Esophagus squamous epithelium (tissue), 5 donors: ENCODE results near the gene DNAJC15. TPM values are rescaled to one million over a fixed set of nuclear protein-coding genes. Genes with fewer than 3 reads are reported as not detected.

ENCODE experiments used
- DNase-seq: peaks from one replicate; lab custom pipeline; 2025; lab: John Stamatoyannopoulos, UW
- H3K27ac ChIP-seq, 4 donors: fragments of 200-600 bp; sonication (generic); one replicate each; pipeline ENCODE4 v1.5.1; 2016 to 2019; ENCODE audit warnings: mild to moderate bottlenecking in 1 of 4
- H3K27me3 ChIP-seq, 4 donors: fragments of 200-600 bp; sonication (generic); 1 replicate in 3 of 4; 2 replicates in 1 of 4; pipeline versions ENCODE4 v1.5.1 to v1.6.0; 2017 to 2021; ENCODE audit warnings: antibody characterized with exemption in 1 of 4
- H3K36me3 ChIP-seq, 3 donors: fragments of 200-600 bp; sonication (generic); one replicate each; pipeline ENCODE4 v1.5.1; 2016 to 2019
- H3K4me1 ChIP-seq, 3 donors: fragments of 200-600 bp; sonication (generic); one replicate each; pipeline ENCODE4 v1.5.1; 2017 to 2019
- H3K4me3 ChIP-seq, 4 donors: fragments of 200-600 bp; sonication (generic); 1 replicate in 3 of 4; 2 replicates in 1 of 4; pipeline ENCODE4 v1.5.1; 2016 to 2019; ENCODE audit warnings: mild to moderate bottlenecking in 2 of 4, moderate library complexity in 1 of 4
- H3K9me3 ChIP-seq, 3 donors: fragments of 200-600 bp; sonication (generic); one replicate each; pipeline ENCODE4 v1.5.1; 2016 to 2019
- CTCF ChIP-seq, 6 experiments: fragments of 450-650 bp in 4 of 6; fragments of 200-600 bp in 2 of 6; sonication (generic) in 2 of 6; IDR thresholded peaks; one replicate each; pipeline ENCODE4 v1.5.1; 2016 to 2019; ENCODE audit warnings: antibody characterized with exemption in 6 of 6, mild to moderate bottlenecking in 4 of 6, moderate library complexity in 4 of 6
- POLR2A ChIP-seq, 4 donors: fragments of 450-650 bp; IDR thresholded peaks; one replicate each; pipeline ENCODE4 v1.6.1; 2017; ENCODE audit warnings: antibody characterized with exemption in 4 of 4, mild to moderate bottlenecking in 4 of 4, moderate library complexity in 3 of 4
- WGBS, 2 donors: methylation state at CpG; one replicate each; pipeline ENCODE4 v1.1.5; 2018; 5-methylcytosine and 5-hydroxymethylcytosine counted together
- intact Hi-C: fragments of 100-400 bp; cut with DNase I; formaldehyde crosslinking; loops from one replicate; pipeline ENCODE4 v1.15.0; 2022
- total RNA-seq, 4 donors: library from RNA; depleted of rRNA; stranded (reverse); fragments of >200 nt; gene quantifications; one replicate each; pipeline ENCODE4 v1.1.0, GENCODE V29; 2016
- donor health status: DM: yes; HTN: yes; CAD: no.

DNAJC15 gene
- total RNA-seq, 4 donors from 2014 or later, result 2.9 to 15.0 (median 9.0) TPM

- no peak for DNase-seq
- TF ChIP-seq CTCF (IDR thresholded peaks at IDR 0.05) (no peak), POLR2A (IDR thresholded peaks at IDR 0.05) (no peak)
- WGBS, 2 donors, result 77 to 93% methylated on average over 1 of the region's 1 CpG
Observed at GRCh38 chr13:43077461-43077860, 54.1 kb downstream of the DNAJC15 start.

GRCh38 chr13:43077906-43078305, 54.5 kb downstream of the DNAJC15 start:
- no peak for DNase-seq
- WGBS, 2 donors, result 70 to 72% methylated on average over 4 of the region's 4 CpGs
- intact Hi-C loops, result no loop called here
- Histone ChIP-seq H3K27ac (no peak overlapping the region), H3K4me1 (peaks cover 0 to 27% (median 0%) of the 10 kb centered on the region in 3 donors), H3K9me3 (no peaks in the 10 kb centered on the region), H3K4me3 (no peak overlapping the region), H3K36me3 (peaks cover 0 to 6% (median 0%) of the 10 kb centered on the region in 3 donors), H3K27me3 (no peaks in the 10 kb centered on the region)
- TF ChIP-seq POLR2A (IDR thresholded peaks at IDR 0.05) (no peak), CTCF (IDR thresholded peaks at IDR 0.05) (no peak)

More at GRCh38 chr13:43077461-43077860, 54.1 kb downstream of the DNAJC15 start:
- peaks cover 0 to 27% (median 0%) of the 10 kb centered on the region in 3 donors for H3K4me1 ChIP-seq
- peaks cover 0 to 6% (median 0%) of the 10 kb centered on the region in 3 donors for H3K36me3 ChIP-seq
- H3K27me3 ChIP-seq, result no peaks in the 10 kb centered on the region
- intact Hi-C loops, result no loop called here
- no peak overlapping the region for H3K4me3 ChIP-seq
- no peak overlapping the region for H3K27ac ChIP-seq
- H3K9me3 ChIP-seq, result no peaks in the 10 kb centered on the region

- TF ChIP-seq CTCF (IDR thresholded peaks at IDR 0.05) (no peak), POLR2A (IDR thresholded peaks at IDR 0.05) (no peak)
- no peak for DNase-seq
- no peak overlapping the region for H3K4me3 ChIP-seq
- peaks cover 0 to 27% (median 0%) of the 10 kb centered on the region in 3 donors for H3K4me1 ChIP-seq
- H3K27ac ChIP-seq, result no peak overlapping the region
- WGBS, 2 donors, result 90 to 91% methylated on average over 4 of the region's 4 CpGs
- intact Hi-C loops, result no loop called here
- H3K36me3 ChIP-seq, result peaks cover 0 to 6% (median 0%) of the 10 kb centered on the region in 3 donors
- no peaks in the 10 kb centered on the region for H3K9me3 ChIP-seq
- no peaks in the 10 kb centered on the region for H3K27me3 ChIP-seq
Observed at GRCh38 chr13:43078399-43078798, 55.0 kb downstream of the DNAJC15 start.

- TF ChIP-seq CTCF (IDR thresholded peaks at IDR 0.05) (no peak), POLR2A (IDR thresholded peaks at IDR 0.05) (no peak)
- WGBS, 2 donors, result 86 to 90% methylated on average over 2 of the region's 2 CpGs
- intact Hi-C loops, result no loop called here
- H3K4me3 ChIP-seq, result no peak overlapping the region
- no peaks in the 10 kb centered on the region for H3K27me3 ChIP-seq
- H3K4me1 ChIP-seq, result peaks cover 0 to 27% (median 0%) of the 10 kb centered on the region in 3 donors
- H3K36me3 ChIP-seq, result peaks cover 0 to 6% (median 0%) of the 10 kb centered on the region in 3 donors
- DNase-seq, result no peak
- no peaks in the 10 kb centered on the region for H3K9me3 ChIP-seq
- H3K27ac ChIP-seq, result no peak overlapping the region
Observed at GRCh38 chr13:43079392-43079931, 56.1 kb downstream of the DNAJC15 start.

- Histone ChIP-seq H3K27me3 (no peaks in the 10 kb centered on the region), H3K9me3 (no peaks in the 10 kb centered on the region), H3K36me3 (peaks cover 0 to 6% (median 0%) of the 10 kb centered on the region in 3 donors), H3K27ac (no peak overlapping the region), H3K4me3 (no peak overlapping the region), H3K4me1 (peaks cover 0 to 21% (median 0%) of the 10 kb centered on the region in 3 donors)
- 97 to 98% methylated on average over 3 of the region's 3 CpGs for WGBS, 2 donors
- intact Hi-C loops, result no loop called here
- TF ChIP-seq POLR2A (IDR thresholded peaks at IDR 0.05), result no peak
- TF ChIP-seq CTCF (IDR thresholded peaks at IDR 0.05), result no peak
- no peak for DNase-seq
Observed at GRCh38 chr13:43080199-43080598, 56.8 kb downstream of the DNAJC15 start.
